ENCODE results near the gene ZNF831.

ZNF831 gene

GRCh38 chr20:59301343-59302007 lies 137.9 kb downstream of the ZNF831 start:
- TF ChIP-seq CTCF (IDR thresholded peaks at IDR 0.05; ENCODE audit: insufficient read depth, missing control alignments), result no peak
- no peak for DNase-seq (ENCODE audit: insufficient read length, low spot score)
- no peak for FAIRE-seq

GRCh38 chr20:59305908-59306655 lies 142.5 kb downstream of the ZNF831 start:
- TF ChIP-seq CTCF (IDR thresholded peaks at IDR 0.05; ENCODE audit: insufficient read depth, missing control alignments), result no peak
- DNase-seq (ENCODE audit: insufficient read length, low spot score) (no peak), FAIRE-seq (no peak)

GRCh38 chr20:59307270-59307669 lies 143.6 kb downstream of the ZNF831 start:
- FAIRE-seq, result no peak
- DNase-seq (ENCODE audit: insufficient read length, low spot score), result no peak
- TF ChIP-seq CTCF (IDR thresholded peaks at IDR 0.05; ENCODE audit: insufficient read depth, missing control alignments), result no peak
